Hippocampal formation (tissue), 2 donors: Measurements from ENCODE around the gene MRPS34.
A peak's percentile ranks its signal among the peaks of the same experiment; 100 is the strongest.
"Not testable (repeated sequence)": the region's sequence is repeated elsewhere in the genome, so short reads cannot be mapped to it uniquely, and the experiment has no call there.

Source experiments
- DNase-seq, 2 donors: peaks; one replicate each; lab custom pipeline; 2025; lab: John Stamatoyannopoulos, UW

Gene MRPS34

GRCh38 chr16:1772908-1773702 is at the start of gene MRPS34:
Gene MRPS34, minus strand, starts transcription at chr16:1773134. Its CDS starts 15 bp downstream, at chr16:1773119.
- peak; percentile 70 to 74 for DNase-seq

- DNase-seq: no peak
Measured at GRCh38 chr16:1821861-1822611, 49.1 kb upstream of the MRPS34 start.

GRCh38 chr16:1820946-1821290 is 48.0 kb upstream of the MRPS34 start:
- no peak for DNase-seq

DNA sequence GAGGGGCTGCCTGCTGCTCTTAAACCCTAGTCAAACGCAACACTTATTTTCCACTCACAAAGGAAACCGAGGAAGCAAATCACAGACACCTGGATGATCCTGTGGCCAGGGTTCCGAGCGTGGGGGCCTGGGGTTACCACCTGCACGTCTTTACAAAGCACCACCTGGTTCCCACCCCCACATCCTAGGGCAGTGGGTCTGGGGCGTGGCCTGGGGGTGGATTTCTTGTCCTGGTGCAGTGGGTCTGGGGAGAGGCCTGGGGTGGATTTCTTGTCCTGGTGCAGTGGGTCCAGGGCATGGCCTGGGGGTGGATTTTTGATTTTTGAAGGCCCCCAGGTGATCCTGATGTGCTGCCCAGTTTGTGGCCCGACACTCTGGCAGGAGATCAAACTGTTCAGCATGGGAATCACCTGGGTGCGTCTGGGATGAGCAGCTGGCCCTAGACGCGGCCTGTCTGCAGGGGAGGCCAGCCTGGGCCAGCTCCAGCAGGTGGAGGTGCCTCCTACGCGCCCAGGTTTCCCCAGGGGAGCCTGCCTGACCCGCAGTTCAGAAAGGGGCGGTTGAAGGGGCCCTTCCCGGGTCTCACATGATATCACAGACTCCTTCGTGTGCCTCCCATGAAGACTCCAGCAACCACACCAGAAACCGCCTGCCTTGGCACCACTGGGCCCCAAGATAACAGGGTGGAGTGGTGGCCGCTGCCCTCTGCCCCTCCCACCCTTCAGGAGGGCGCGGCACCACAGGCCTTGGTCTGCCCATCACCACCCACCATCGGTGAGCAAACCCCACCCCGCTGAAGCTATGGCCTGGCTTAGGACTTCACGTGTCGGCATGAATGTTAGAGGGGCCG is 47.4 kb upstream of the MRPS34 start:
- DNase-seq: no peak

- DNase-seq: no peak
Measured at GRCh38 chr16:1819611-1820010, 46.7 kb upstream of the MRPS34 start.

- no peak for DNase-seq
Measured at GRCh38 chr16:1818873-1819525, 46.1 kb upstream of the MRPS34 start.

DNA sequence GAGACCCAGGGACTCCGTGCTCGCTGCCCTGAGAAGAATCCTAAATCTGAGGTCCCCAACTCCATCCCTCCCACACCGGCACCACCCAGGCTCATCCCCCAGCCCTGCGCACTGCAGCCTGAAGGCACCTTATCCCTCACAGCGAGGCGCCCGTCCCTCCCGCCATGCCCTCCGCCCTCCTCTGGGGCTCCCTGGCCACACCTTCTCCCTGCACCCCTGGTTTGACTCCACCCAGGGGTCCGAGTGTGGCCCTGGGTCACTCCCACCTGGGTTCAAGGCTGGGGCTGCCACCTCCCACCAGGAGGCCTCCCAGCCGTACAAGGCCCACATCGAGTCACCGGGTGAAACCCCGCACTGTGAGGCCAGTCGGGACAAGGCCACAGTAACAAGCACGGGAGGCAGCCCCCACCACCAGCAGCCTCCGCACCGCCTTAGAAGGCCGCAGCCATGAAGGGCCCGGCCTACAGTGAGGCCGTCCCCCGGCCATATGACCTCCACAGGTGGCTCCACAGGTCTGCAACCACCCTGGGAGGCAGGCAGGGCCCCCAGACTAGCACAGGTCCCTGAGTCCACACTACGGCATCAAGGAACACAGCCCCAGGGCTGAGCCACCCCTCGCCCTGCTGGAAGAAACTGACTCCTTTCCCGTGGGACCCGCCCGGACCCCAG is 45.4 kb upstream of the MRPS34 start:
- DNase-seq: no peak

DNA sequence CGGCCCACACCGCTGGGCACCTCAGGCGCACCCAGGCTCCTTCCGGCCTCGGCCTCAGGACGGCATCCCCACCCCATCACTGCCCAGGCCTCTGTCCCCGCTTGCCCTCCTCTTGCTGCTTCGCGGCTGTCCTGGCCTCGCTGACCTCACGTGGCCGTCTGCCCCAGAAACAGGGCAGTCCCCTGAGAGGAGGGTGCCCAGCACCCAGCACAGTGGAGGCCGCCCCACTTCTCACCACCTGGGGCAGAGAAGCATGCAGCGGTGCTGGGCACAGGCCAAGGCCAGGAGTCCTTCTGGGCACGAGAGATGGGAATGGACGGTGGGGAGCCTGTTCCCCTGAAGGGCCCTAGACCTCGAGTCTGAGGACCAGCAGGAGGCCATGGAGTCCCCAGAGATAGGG is 44.8 kb upstream of the MRPS34 start:
- no peak for DNase-seq

- DNase-seq: no peak
Measured at GRCh38 chr16:1817276-1817589, 44.3 kb upstream of the MRPS34 start.

- no peak for DNase-seq
Measured at GRCh38 chr16:1816396-1817275, 43.7 kb upstream of the MRPS34 start.

GRCh38 chr16:1815461-1815860 is 42.5 kb upstream of the MRPS34 start:
- no peak for DNase-seq

DNA sequence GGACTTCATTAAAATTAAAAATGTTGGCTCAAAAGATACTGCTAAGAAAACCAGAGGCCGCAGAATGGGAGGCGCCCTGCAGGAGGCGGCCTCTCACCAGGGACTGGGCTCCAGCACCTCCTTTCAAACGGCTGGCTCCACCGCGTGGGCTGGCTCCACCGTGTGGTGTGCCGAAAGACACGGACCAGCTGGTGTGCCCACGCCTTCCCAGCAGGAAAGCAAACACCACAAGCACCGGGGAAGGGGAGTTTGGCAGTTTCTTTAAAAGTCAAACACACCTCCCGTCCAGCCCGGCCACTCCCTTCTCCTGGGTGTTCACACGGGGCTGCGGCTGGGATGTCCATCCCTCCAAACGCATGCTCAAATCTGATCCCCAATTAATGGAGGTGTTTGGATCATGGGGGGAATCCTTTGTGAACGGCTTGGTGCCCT is 39.8 kb upstream of the MRPS34 start:
- DNase-seq: peak; percentile 14 to 38

GRCh38 chr16:1810536-1810935 is 37.6 kb upstream of the MRPS34 start:
- DNase-seq: no peak

DNA sequence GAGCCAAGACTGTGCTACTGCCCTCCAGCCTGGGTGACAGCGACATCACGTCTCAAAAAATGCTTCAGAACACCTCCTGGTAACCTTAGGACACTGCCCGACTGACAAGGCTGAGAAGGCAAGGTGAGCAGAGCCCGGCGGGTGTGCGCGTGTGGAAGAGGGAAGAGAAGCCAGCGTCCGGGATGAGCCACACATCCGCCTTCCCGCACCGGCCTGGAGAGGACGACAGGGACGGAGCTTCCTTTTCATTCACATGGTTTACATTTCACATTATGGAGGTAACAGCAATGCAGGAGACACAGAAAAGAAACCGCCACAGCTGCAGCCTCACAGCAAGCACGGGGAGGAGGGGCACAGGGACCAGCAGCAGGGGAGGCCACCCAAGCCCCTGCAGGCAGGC is 37.2 kb upstream of the MRPS34 start:
- no peak for DNase-seq

DNA sequence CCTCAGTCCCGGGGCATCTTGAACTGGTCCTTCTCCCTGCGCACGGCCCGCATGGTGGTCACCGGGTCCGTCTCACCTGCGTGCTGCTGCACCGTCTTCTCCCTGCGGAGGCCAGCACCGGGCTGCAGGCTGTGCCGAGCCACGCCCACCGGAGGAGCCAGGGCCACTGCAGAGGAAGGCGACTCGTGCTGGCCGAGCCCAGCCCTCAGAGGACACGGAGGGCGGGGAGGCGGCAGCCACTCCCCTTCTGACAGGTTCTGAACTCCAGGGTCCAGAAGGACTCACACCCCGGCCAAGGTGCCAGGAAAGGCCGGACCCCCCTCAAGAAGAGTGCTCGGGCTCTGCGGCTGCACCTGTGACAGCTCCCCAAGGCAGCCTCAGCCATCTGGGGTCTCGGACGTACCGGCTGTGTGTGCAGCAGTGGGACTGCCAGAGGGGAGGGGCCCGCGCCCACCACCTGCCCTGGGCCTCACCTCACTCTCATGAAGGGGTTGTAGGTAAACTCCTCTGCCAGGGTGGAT is 36.4 kb upstream of the MRPS34 start:
- no peak for DNase-seq

GRCh38 chr16:1808691-1809090 is 35.8 kb upstream of the MRPS34 start:
- no peak for DNase-seq

- DNase-seq: no peak
Measured at GRCh38 chr16:1807626-1808025, 34.7 kb upstream of the MRPS34 start.

DNA sequence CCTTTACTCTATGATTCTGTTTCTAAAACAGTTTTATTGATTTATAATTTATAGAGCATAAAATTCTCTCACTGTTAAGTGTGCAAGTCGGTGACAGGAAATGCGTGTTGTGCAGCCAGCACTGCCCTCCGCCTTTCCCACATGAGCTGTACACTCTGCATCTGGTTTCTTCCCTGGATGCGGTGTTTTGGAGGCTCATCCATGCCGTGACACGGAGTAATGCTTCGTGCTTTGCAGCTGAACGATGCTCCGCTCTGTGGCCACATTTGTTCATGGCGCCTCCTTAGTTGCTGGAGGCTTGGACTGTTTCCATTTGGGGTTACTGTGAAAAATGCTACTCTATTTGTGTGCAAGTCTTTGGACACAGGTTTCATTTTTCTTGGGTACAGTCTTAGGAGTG is 27.8 kb upstream of the MRPS34 start:
- DNase-seq: no peak

GRCh38 chr16:1799263-1799662 is 26.3 kb upstream of the MRPS34 start:
- DNase-seq: not testable (repeated sequence)
